COLO829 (cell line): ENCODE measurements around the gene IGSF9B.

Experiments used
- DNase-seq: peaks from one replicate; pipeline ENCODE4 v3.0.0; 2012; ENCODE audit warnings: low spot score

The IGSF9B gene

GRCh38 chr11:133901316-133901715 lies 55.5 kb downstream of the IGSF9B start:
- no peak for DNase-seq

- no peak for DNase-seq
These were observed 56.3 kb downstream of the IGSF9B start for GRCh38 chr11:133900176-133901105.

- DNase-seq, result no peak
These were observed 58.0 kb downstream of the IGSF9B start for GRCh38 chr11:133898770-133899115.

GRCh38 chr11:133898031-133898769 lies 58.6 kb downstream of the IGSF9B start:
- no peak for DNase-seq

- DNase-seq, result no peak
These were observed 59.5 kb downstream of the IGSF9B start for GRCh38 chr11:133897331-133897650.

- DNase-seq, result no peak
These were observed 60.0 kb downstream of the IGSF9B start for GRCh38 chr11:133896642-133897330.

- DNase-seq, result no peak
These were observed 60.7 kb downstream of the IGSF9B start for GRCh38 chr11:133896028-133896427.

- no peak for DNase-seq
These were observed 61.2 kb downstream of the IGSF9B start for GRCh38 chr11:133895551-133895950.

- no peak for DNase-seq
These were observed 61.7 kb downstream of the IGSF9B start for GRCh38 chr11:133895061-133895479.

- no peak for DNase-seq
These were observed 63.4 kb downstream of the IGSF9B start for GRCh38 chr11:133893381-133893780.

GRCh38 chr11:133892584-133893380 lies 64.0 kb downstream of the IGSF9B start:
- DNase-seq, result no peak

- DNase-seq, result no peak
These were observed 64.6 kb downstream of the IGSF9B start for GRCh38 chr11:133892126-133892525.

- DNase-seq, result no peak
These were observed 66.9 kb downstream of the IGSF9B start for GRCh38 chr11:133889893-133890292.

GRCh38 chr11:133889188-133889587 lies 67.6 kb downstream of the IGSF9B start:
- DNase-seq, result no peak

GRCh38 chr11:133887692-133888332 lies 69.0 kb downstream of the IGSF9B start:
- DNase-seq, result no peak

- DNase-seq, result no peak
These were observed 70.7 kb downstream of the IGSF9B start for GRCh38 chr11:133886029-133886428.

GRCh38 chr11:133872160-133872559 lies 84.6 kb downstream of the IGSF9B start:
- DNase-seq, result no peak

GRCh38 chr11:133867456-133867855 lies 89.3 kb downstream of the IGSF9B start:
- no peak for DNase-seq

GRCh38 chr11:133865466-133865865 lies 91.3 kb downstream of the IGSF9B start:
- no peak for DNase-seq

GRCh38 chr11:133864756-133865155 lies 92.0 kb downstream of the IGSF9B start:
- DNase-seq, result no peak

GRCh38 chr11:133860151-133860550 lies 96.6 kb downstream of the IGSF9B start:
- no peak for DNase-seq
